Rectal smooth muscle tissue (tissue), 1 donor: Measurements from ENCODE around the gene KRT7.

ENCODE experiments used
- H3K27ac ChIP-seq: one replicate; pipeline ENCODE4 v1.7.0; 2013; ENCODE audit warnings: low read depth, low read length, inconsistent platforms
- H3K27me3 ChIP-seq: one replicate; pipeline ENCODE4 v1.7.0; 2013; ENCODE audit warnings: low read length; ENCODE audit not compliant: control insufficient read depth, insufficient read depth
- H3K36me3 ChIP-seq: one replicate; pipeline ENCODE4 v1.7.0; 2013; ENCODE audit warnings: low read length; ENCODE audit not compliant: control insufficient read depth, insufficient read depth
- H3K4me1 ChIP-seq: one replicate; pipeline ENCODE4 v1.7.0; 2013; ENCODE audit warnings: low read length; ENCODE audit not compliant: control insufficient read depth, insufficient read depth
- H3K4me3 ChIP-seq: one replicate; pipeline ENCODE4 v1.7.0; 2013; ENCODE audit warnings: low read length
- H3K9ac ChIP-seq: one replicate; pipeline ENCODE4 v1.7.0; 2013; ENCODE audit warnings: low read length

Gene KRT7

GRCh38 chr12:52266514-52266913 is 33.5 kb downstream of the KRT7 start:
- Histone ChIP-seq H3K4me1 (no peaks in the 10 kb centered on the region), H3K36me3 (no peaks in the 10 kb centered on the region), H3K27ac (no peak overlapping the region), H3K9ac (no peak overlapping the region), H3K4me3 (no peak overlapping the region), H3K27me3 (no peaks in the 10 kb centered on the region)

GRCh38 chr12:52267266-52267665 is 34.2 kb downstream of the KRT7 start:
- H3K36me3 ChIP-seq = no peaks in the 10 kb centered on the region
- no peaks in the 10 kb centered on the region for H3K27me3 ChIP-seq
- no peak overlapping the region for H3K27ac ChIP-seq
- no peak overlapping the region for H3K9ac ChIP-seq
- no peaks in the 10 kb centered on the region for H3K4me1 ChIP-seq
- no peak overlapping the region for H3K4me3 ChIP-seq

GRCh38 chr12:52267699-52268098 is 34.7 kb downstream of the KRT7 start:
- no peaks in the 10 kb centered on the region for H3K4me1 ChIP-seq
- no peak overlapping the region for H3K4me3 ChIP-seq
- no peaks in the 10 kb centered on the region for H3K27me3 ChIP-seq
- no peak overlapping the region for H3K27ac ChIP-seq
- H3K9ac ChIP-seq = no peak overlapping the region
- no peaks in the 10 kb centered on the region for H3K36me3 ChIP-seq

- no peak overlapping the region for H3K9ac ChIP-seq
Measured at GRCh38 chr12:52268212-52268611, 35.2 kb downstream of the KRT7 start.

GRCh38 chr12:52270541-52271070 is 37.6 kb downstream of the KRT7 start:
- H3K4me1 ChIP-seq = no peaks in the 10 kb centered on the region

More at GRCh38 chr12:52268212-52268611, 35.2 kb downstream of the KRT7 start:
- H3K27me3 ChIP-seq = no peaks in the 10 kb centered on the region
- H3K36me3 ChIP-seq = no peaks in the 10 kb centered on the region
- no peak overlapping the region for H3K4me3 ChIP-seq
- no peaks in the 10 kb centered on the region for H3K4me1 ChIP-seq
- no peak overlapping the region for H3K27ac ChIP-seq

GRCh38 chr12:52271158-52271557 is 38.1 kb downstream of the KRT7 start:
- Histone ChIP-seq H3K27ac (no peak overlapping the region), H3K27me3 (no peaks in the 10 kb centered on the region), H3K36me3 (no peaks in the 10 kb centered on the region), H3K4me3 (no peak overlapping the region), H3K9ac (no peak overlapping the region), H3K4me1 (no peaks in the 10 kb centered on the region)

More at GRCh38 chr12:52270541-52271070, 37.6 kb downstream of the KRT7 start:
- Histone ChIP-seq H3K27me3 (no peaks in the 10 kb centered on the region), H3K36me3 (no peaks in the 10 kb centered on the region), H3K27ac (no peak overlapping the region), H3K9ac (no peak overlapping the region), H3K4me3 (no peak overlapping the region)

- Histone ChIP-seq H3K27ac (no peak within 1 kb of the TSS), H3K4me3 (no peak within 1 kb of the TSS), H3K36me3 (no peaks in the 10 kb centered on the region), H3K4me1 (peaks cover 11% of the 10 kb centered on the region), H3K9ac (no peak within 1 kb of the TSS), H3K27me3 (peaks cover 2% of the 10 kb centered on the region)
Measured at GRCh38 chr12:52274521-52275120, 41.6 kb downstream of the KRT7 start, which contains the start of gene KRT86. Gene KRT86, plus strand, starts transcription at chr12:52274645. Its CDS starts 27,272 bp downstream, at chr12:52301917.

GRCh38 chr12:52275686-52276085 is 42.6 kb downstream of the KRT7 start:
- Histone ChIP-seq H3K27ac (no peak overlapping the region), H3K9ac (no peak overlapping the region), H3K4me1 (peaks cover 20% of the 10 kb centered on the region), H3K4me3 (no peak overlapping the region), H3K27me3 (peaks cover 2% of the 10 kb centered on the region), H3K36me3 (no peaks in the 10 kb centered on the region)

- Histone ChIP-seq H3K4me1 (peaks cover 27% of the 10 kb centered on the region), H3K4me3 (no peak overlapping the region), H3K27me3 (peaks cover 2% of the 10 kb centered on the region), H3K9ac (no peak overlapping the region), H3K27ac (no peak overlapping the region), H3K36me3 (no peaks in the 10 kb centered on the region)
Measured at GRCh38 chr12:52277486-52278245, 44.6 kb downstream of the KRT7 start.

- H3K27ac ChIP-seq = peak overlapping the region; percentile 97
- no peaks in the 10 kb centered on the region for H3K36me3 ChIP-seq
- H3K27me3 ChIP-seq = peaks cover 2% of the 10 kb centered on the region
- no peak overlapping the region for H3K9ac ChIP-seq
- H3K4me1 ChIP-seq = peaks cover 27% of the 10 kb centered on the region
- H3K4me3 ChIP-seq = peak overlapping the region; percentile 23
Measured at GRCh38 chr12:52278575-52279421, 45.8 kb downstream of the KRT7 start.

GRCh38 chr12:52279422-52280318 is 46.6 kb downstream of the KRT7 start:
- Histone ChIP-seq H3K4me1 (peaks cover 27% of the 10 kb centered on the region), H3K4me3 (peak overlapping the region; percentile 12), H3K27me3 (peaks cover 2% of the 10 kb centered on the region), H3K27ac (peak overlapping the region; percentile 97), H3K9ac (no peak overlapping the region), H3K36me3 (no peaks in the 10 kb centered on the region)
